ENCODE results near the gene IZUMO4. TPM values are rescaled to one million over a fixed set of nuclear protein-coding genes. Genes with fewer than 3 reads are reported as not detected.

The IZUMO4 gene
- total and polyA plus RNA-seq, 4 donors: 5.0 to 9.8 (median 7.3) TPM

DNA sequence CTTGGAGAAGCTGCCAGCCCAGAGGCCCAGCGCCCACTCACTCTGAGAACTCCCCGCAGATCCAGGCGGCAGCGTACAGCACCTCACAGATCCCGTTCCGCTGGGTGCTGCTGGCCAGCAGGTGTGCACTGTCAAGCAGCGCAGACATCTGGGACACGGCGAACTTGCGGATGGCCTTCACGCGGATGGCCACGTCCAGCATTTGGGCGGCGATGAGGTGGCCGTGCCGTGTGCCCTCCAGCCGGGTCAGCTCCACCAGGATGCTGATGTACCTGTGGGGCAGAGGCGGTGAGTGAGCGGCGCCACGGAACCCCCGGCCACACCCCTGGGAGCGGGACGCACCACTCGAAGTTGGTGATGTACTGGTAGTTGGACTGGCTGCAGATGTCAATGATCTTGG, 24.1 kb downstream of the IZUMO4 start:
- TF ChIP-seq, protein P1, sequence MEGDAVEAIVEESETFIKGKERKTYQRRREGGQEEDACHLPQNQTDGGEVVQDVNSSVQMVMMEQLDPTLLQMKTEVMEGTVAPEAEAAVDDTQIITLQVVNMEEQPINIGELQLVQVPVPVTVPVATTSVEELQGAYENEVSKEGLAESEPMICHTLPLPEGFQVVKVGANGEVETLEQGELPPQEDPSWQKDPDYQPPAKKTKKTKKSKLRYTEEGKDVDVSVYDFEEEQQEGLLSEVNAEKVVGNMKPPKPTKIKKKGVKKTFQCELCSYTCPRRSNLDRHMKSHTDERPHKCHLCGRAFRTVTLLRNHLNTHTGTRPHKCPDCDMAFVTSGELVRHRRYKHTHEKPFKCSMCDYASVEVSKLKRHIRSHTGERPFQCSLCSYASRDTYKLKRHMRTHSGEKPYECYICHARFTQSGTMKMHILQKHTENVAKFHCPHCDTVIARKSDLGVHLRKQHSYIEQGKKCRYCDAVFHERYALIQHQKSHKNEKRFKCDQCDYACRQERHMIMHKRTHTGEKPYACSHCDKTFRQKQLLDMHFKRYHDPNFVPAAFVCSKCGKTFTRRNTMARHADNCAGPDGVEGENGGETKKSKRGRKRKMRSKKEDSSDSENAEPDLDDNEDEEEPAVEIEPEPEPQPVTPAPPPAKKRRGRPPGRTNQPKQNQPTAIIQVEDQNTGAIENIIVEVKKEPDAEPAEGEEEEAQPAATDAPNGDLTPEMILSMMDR (IDR thresholded peaks at IDR 0.05; ENCODE audit: control extremely low read depth, extremely low read depth): no peak
- DNase-seq (no peak), ATAC-seq (ENCODE audit: insufficient read depth, low FRiP score) (no peak)
- no peaks in the 10 kb centered on the region for H3K4me1 ChIP-seq (ENCODE audit: control insufficient read depth in 5 of 5, insufficient read depth in 5 of 5, low read length in 5 of 5)
- WGBS, 2 donors: 96 to 98% methylated on average over 26 of the region's 26 CpGs
- no peaks in the 10 kb centered on the region for H3K27me3 ChIP-seq (ENCODE audit: control insufficient read depth in 3 of 3, insufficient read depth in 3 of 3, low read length in 2 of 3)
- no peaks in the 10 kb centered on the region for H3K9me3 ChIP-seq (ENCODE audit: control insufficient read depth in 4 of 4, insufficient read depth in 3 of 4, low read length in 3 of 4)
- no peak overlapping the region for H3K9ac ChIP-seq (ENCODE audit: insufficient read depth in 1 of 2, low read length in 2 of 2)
- H3K36me3 ChIP-seq (ENCODE audit: control insufficient read depth in 4 of 4, insufficient read depth in 4 of 4, low read length in 4 of 4): peaks cover 14 to 81% (median 36%) of the 10 kb centered on the region in 4 donors
- H3K4me3 ChIP-seq: no peak overlapping the region
- H3K27ac ChIP-seq (ENCODE audit: low read depth in 1 of 2, low read length in 1 of 2): no peak overlapping the region

DNA sequence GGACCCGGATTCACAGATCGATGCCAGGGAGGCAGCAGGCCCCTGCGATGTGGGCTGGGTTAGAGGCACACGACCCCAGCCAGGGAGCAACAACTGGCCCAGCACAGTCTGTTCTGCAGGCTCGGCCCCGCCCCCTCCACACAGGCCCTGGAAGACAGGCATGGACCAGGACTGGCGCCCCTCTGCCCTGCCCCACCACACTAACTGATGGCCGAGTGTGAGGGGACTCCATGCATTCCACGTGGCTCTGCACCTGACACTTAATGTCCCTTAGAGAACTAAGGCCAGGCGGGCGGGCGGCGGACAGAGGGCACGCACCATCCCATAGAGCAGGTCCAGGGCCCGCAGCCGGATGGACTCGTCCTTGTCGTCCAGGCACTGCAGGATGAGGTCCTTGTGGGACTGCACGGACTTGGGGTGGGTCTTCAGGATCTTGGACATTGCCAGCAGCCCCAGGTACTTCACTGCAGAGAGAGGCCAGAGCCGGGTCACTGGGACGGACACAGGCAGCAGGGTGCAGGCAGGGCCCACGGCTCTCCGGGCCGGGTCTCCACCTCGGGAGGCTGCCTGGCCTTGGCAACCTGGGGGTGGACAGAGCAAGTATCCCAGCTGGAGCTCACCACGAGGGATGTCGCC, 24.8 kb downstream of the IZUMO4 start:
- H3K27ac ChIP-seq (ENCODE audit: low read depth in 1 of 2, low read length in 1 of 2): no peak overlapping the region
- no peaks in the 10 kb centered on the region for H3K4me1 ChIP-seq (ENCODE audit: control insufficient read depth in 5 of 5, insufficient read depth in 5 of 5, low read length in 5 of 5)
- WGBS, 2 donors: 94 to 98% methylated on average over 26 to 27 of the region's 27 CpGs
- no peak overlapping the region for H3K4me3 ChIP-seq
- no peaks in the 10 kb centered on the region for H3K27me3 ChIP-seq (ENCODE audit: control insufficient read depth in 3 of 3, insufficient read depth in 3 of 3, low read length in 2 of 3)
- no peak for ATAC-seq (ENCODE audit: insufficient read depth, low FRiP score)
- TF ChIP-seq, protein P1 (IDR thresholded peaks at IDR 0.05; ENCODE audit: control extremely low read depth, extremely low read depth): no peak
- no peak for DNase-seq
- no peak overlapping the region for H3K9ac ChIP-seq (ENCODE audit: insufficient read depth in 1 of 2, low read length in 2 of 2)
- H3K36me3 ChIP-seq (ENCODE audit: control insufficient read depth in 4 of 4, insufficient read depth in 4 of 4, low read length in 4 of 4): peaks cover 14 to 77% (median 32%) of the 10 kb centered on the region in 4 donors
- H3K9me3 ChIP-seq (ENCODE audit: control insufficient read depth in 4 of 4, insufficient read depth in 3 of 4, low read length in 3 of 4): no peaks in the 10 kb centered on the region

DNA sequence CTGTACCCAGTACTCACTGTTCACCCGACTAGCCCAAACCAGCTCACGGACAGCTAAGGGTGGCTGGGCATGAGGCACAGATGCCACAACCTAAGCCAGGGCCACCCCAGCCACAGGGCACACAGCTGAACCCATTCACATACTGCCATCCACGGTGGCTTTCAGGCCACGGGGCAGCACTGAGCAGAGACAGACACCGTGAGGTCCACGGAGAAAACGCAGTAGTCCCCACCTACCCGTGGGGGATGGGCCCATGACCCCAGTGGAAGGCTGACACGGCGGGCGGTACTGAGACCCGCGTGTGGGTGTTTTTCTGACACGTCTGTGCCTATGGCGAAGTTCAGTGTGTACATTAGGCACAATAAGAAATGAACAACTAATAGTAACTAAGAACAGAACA, 25.5 kb downstream of the IZUMO4 start:
- no peaks in the 10 kb centered on the region for H3K27me3 ChIP-seq (ENCODE audit: control insufficient read depth in 3 of 3, insufficient read depth in 3 of 3, low read length in 2 of 3)
- TF ChIP-seq, protein P1 (IDR thresholded peaks at IDR 0.05; ENCODE audit: control extremely low read depth, extremely low read depth): no peak
- no peaks in the 10 kb centered on the region for H3K9me3 ChIP-seq (ENCODE audit: control insufficient read depth in 4 of 4, insufficient read depth in 3 of 4, low read length in 3 of 4)
- H3K4me3 ChIP-seq: no peak overlapping the region
- 92 to 96% methylated on average over 15 of the region's 15 CpGs for WGBS, 2 donors
- H3K27ac ChIP-seq (ENCODE audit: low read depth in 1 of 2, low read length in 1 of 2): no peak overlapping the region
- DNase-seq: no peak
- H3K9ac ChIP-seq (ENCODE audit: insufficient read depth in 1 of 2, low read length in 2 of 2): no peak overlapping the region
- no peaks in the 10 kb centered on the region for H3K4me1 ChIP-seq (ENCODE audit: control insufficient read depth in 5 of 5, insufficient read depth in 5 of 5, low read length in 5 of 5)
- ATAC-seq (ENCODE audit: insufficient read depth, low FRiP score): no peak
- peaks cover 11 to 77% (median 34%) of the 10 kb centered on the region in 4 donors for H3K36me3 ChIP-seq (ENCODE audit: control insufficient read depth in 4 of 4, insufficient read depth in 4 of 4, low read length in 4 of 4)

DNA sequence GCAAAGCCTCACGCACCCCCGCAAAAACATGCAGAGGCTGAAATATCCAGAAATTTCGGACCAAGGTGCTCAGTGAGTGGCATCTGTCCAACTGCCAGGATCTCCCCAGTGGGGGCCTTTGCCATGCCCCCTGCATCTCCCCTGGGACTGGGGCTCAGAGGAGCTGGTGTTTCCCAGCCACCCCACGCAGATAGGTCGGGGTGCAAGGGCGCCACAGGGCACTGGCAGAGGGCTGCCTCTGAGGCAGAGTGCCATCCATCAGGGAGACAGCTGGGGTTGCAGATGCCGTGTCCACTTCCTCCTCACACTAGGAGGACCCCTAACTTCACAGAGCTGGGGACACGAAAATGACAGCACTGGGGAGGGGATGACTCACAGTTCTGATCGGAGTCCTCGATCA, 26.3 kb downstream of the IZUMO4 start:
- ATAC-seq (ENCODE audit: insufficient read depth, low FRiP score): no peak
- H3K27me3 ChIP-seq (ENCODE audit: control insufficient read depth in 3 of 3, insufficient read depth in 3 of 3, low read length in 2 of 3): no peaks in the 10 kb centered on the region
- H3K36me3 ChIP-seq (ENCODE audit: control insufficient read depth in 4 of 4, insufficient read depth in 4 of 4, low read length in 4 of 4): peaks cover 11 to 78% (median 32%) of the 10 kb centered on the region in 4 donors
- no peak overlapping the region for H3K27ac ChIP-seq (ENCODE audit: low read depth in 1 of 2, low read length in 1 of 2)
- no peaks in the 10 kb centered on the region for H3K9me3 ChIP-seq (ENCODE audit: control insufficient read depth in 4 of 4, insufficient read depth in 3 of 4, low read length in 3 of 4)
- no peak overlapping the region for H3K9ac ChIP-seq (ENCODE audit: insufficient read depth in 1 of 2, low read length in 2 of 2)
- TF ChIP-seq, protein P1 (IDR thresholded peaks at IDR 0.05; ENCODE audit: control extremely low read depth, extremely low read depth): no peak
- DNase-seq: no peak
- H3K4me1 ChIP-seq (ENCODE audit: control insufficient read depth in 5 of 5, insufficient read depth in 5 of 5, low read length in 5 of 5): no peaks in the 10 kb centered on the region
- 93% methylated on average over 10 of the region's 10 CpGs for WGBS, 2 donors
- no peak overlapping the region for H3K4me3 ChIP-seq
